Measurements from ENCODE around the gene DACT2.

Gene DACT2

DNA sequence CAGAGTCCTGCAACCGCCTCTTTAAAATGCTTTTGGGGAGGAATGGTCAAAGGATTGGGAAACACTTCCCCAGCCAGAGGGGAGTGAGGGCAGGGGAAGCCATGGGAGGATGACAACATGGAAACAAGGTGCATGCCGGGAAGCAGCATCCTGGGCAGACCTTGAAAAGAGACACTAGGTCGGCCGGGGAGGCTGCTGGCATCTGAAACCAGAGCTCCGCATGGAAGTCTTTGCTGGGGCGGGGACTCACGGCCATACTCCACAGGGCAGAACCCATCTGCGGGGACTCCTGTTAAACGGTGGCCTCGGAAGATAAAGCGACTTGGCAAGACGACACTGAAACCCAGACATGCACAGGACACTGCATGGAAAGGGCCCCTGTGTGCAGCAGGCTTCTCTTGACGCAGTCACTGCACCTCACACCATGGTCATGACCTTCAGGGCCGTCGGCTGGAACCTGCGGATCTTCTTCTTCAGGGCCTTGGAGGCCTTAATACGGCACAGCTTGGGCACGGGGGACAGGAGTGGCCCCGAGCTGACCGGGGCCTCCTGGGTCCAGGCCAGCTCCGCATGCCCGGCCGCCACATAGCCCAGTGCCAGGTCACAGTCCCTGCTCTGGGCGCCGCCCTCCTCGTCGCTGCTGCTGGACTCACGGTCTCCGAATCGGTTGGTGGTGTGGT is 12.4 kb downstream of the DACT2 start:
- Histone ChIP-seq H3K27ac (ENCODE audit: low read depth, low read length) (no peak overlapping the region), H2AK5ac (ENCODE audit: low read length) (no peak overlapping the region), H2BK15ac (replicated peaks; ENCODE audit: low read depth) (no peak overlapping the region), H2BK120ac (ENCODE audit: low read depth, low read length) (no peak overlapping the region), H3K79me1 (ENCODE audit: low read length) (no peaks in the 10 kb centered on the region), H3K4me1 (ENCODE audit: control insufficient read depth, low read depth, low read length) (peaks cover 2% of the 10 kb centered on the region), H3K4ac (ENCODE audit: low read depth, low read length) (no peak overlapping the region), H3K18ac (ENCODE audit: low read length) (no peak overlapping the region), H3K23ac (ENCODE audit: low read length) (no peak overlapping the region), H3K9ac (ENCODE audit: low read length) (no peak overlapping the region), H4K5ac (ENCODE audit: low read length) (no peak overlapping the region), H3K27me3 (ENCODE audit: insufficient read depth, low read length, poor library complexity) (no peaks in the 10 kb centered on the region), H3K4me3 (ENCODE audit: low read length) (no peak overlapping the region), H3K36me3 (ENCODE audit: control insufficient read depth, insufficient read depth, low read length) (no peaks in the 10 kb centered on the region), H2BK5ac (ENCODE audit: low read length) (no peak overlapping the region), H4K8ac (ENCODE audit: low read depth, low read length) (no peak overlapping the region), H3K4me2 (ENCODE audit: low read length) (no peak overlapping the region), H3K56ac (ENCODE audit: low read length) (no peak overlapping the region), H3K79me2 (ENCODE audit: control insufficient read depth, insufficient read depth, low read length) (no peaks in the 10 kb centered on the region)
- no CpG with 5 or more reads among the region's 30 CpGs for WGBS (ENCODE audit: extremely low coverage, insufficient coverage, low lambda C conversion rate)
- DNase-seq = no peak

DNA sequence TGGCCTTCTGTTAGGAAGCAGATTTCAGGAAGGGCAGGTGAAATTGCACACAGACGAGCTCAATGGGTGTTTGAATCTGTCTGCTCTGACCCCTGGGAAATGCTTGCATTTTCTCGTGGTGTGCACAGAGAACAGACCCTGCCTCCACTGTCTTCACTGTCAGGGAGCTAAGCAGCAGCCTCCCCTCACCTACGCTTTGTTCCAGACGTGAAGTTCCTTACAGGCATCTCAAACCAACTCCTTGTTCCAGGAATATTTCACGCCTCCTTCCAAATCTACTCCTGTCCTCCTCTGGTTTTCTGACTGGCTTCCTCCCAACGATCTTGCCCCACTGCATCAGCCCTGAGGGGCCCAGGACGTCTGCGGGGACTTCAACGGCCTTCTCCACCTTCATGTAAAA is 13.7 kb downstream of the DACT2 start:
- no peak overlapping the region for H2BK5ac ChIP-seq (ENCODE audit: low read length)
- H2BK15ac ChIP-seq (replicated peaks; ENCODE audit: low read depth) = no peak overlapping the region
- no CpG with 5 or more reads among the region's 9 CpGs for WGBS (ENCODE audit: extremely low coverage, insufficient coverage, low lambda C conversion rate)
- H3K79me1 ChIP-seq (ENCODE audit: low read length) = no peaks in the 10 kb centered on the region
- H3K27ac ChIP-seq (ENCODE audit: low read depth, low read length) = no peak overlapping the region
- peaks cover 8% of the 10 kb centered on the region for H3K4me1 ChIP-seq (ENCODE audit: control insufficient read depth, low read depth, low read length)
- no peak overlapping the region for H3K9ac ChIP-seq (ENCODE audit: low read length)
- no peaks in the 10 kb centered on the region for H3K79me2 ChIP-seq (ENCODE audit: control insufficient read depth, insufficient read depth, low read length)
- H3K36me3 ChIP-seq (ENCODE audit: control insufficient read depth, insufficient read depth, low read length) = no peaks in the 10 kb centered on the region
- H3K18ac ChIP-seq (ENCODE audit: low read length) = no peak overlapping the region
- no peak overlapping the region for H3K4me3 ChIP-seq (ENCODE audit: low read length)
- no peaks in the 10 kb centered on the region for H3K27me3 ChIP-seq (ENCODE audit: insufficient read depth, low read length, poor library complexity)
- H3K4me2 ChIP-seq (ENCODE audit: low read length) = no peak overlapping the region
- H2AK5ac ChIP-seq (ENCODE audit: low read length) = no peak overlapping the region
- no peak for DNase-seq
- H4K5ac ChIP-seq (ENCODE audit: low read length) = no peak overlapping the region
- H3K4ac ChIP-seq (ENCODE audit: low read depth, low read length) = no peak overlapping the region
- no peak overlapping the region for H3K23ac ChIP-seq (ENCODE audit: low read length)
- H2BK120ac ChIP-seq (ENCODE audit: low read depth, low read length) = no peak overlapping the region
- H4K8ac ChIP-seq (ENCODE audit: low read depth, low read length) = no peak overlapping the region
- no peak overlapping the region for H3K56ac ChIP-seq (ENCODE audit: low read length)

DNA sequence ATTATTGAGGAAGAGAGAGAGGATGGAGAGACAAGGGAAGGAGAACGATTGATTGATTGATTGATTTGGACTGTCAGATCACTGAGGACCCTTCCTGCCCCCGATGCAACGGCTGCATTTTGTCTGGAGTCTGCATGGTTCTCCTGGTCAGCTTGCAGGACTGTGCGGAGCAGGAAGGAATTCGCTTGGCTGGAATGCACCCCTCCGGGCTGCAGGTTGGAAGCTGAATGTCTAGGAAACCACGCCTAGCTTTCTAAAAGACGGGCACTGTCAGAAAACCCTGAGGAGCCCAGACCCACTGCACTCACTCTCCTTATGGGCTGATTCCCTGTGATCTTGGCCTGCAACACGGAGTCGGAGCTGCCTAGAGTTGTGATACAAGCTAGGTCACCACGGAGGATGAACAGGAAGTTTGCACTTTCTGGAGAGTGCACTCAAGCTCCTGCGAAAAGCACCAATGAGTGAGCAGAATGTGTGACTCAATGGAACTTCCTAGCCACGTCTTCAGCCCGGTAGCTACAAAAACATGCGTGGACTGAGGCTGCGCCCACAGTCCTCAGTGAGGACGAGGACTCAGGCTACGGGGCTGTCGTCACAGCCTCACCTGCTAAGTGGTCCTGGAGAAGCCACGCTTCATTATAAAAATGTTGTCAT is 14.4 kb downstream of the DACT2 start:
- DNase-seq = no peak
- no peak overlapping the region for H4K5ac ChIP-seq (ENCODE audit: low read length)
- peaks cover 8% of the 10 kb centered on the region for H3K4me1 ChIP-seq (ENCODE audit: control insufficient read depth, low read depth, low read length)
- no peaks in the 10 kb centered on the region for H3K36me3 ChIP-seq (ENCODE audit: control insufficient read depth, insufficient read depth, low read length)
- H3K18ac ChIP-seq (ENCODE audit: low read length) = no peak overlapping the region
- H3K4ac ChIP-seq (ENCODE audit: low read depth, low read length) = no peak overlapping the region
- no peak overlapping the region for H3K4me3 ChIP-seq (ENCODE audit: low read length)
- H3K79me1 ChIP-seq (ENCODE audit: low read length) = no peaks in the 10 kb centered on the region
- H3K9ac ChIP-seq (ENCODE audit: low read length) = no peak overlapping the region
- no CpG with 5 or more reads among the region's 20 CpGs for WGBS (ENCODE audit: extremely low coverage, insufficient coverage, low lambda C conversion rate)
- H3K79me2 ChIP-seq (ENCODE audit: control insufficient read depth, insufficient read depth, low read length) = no peaks in the 10 kb centered on the region
- H2BK5ac ChIP-seq (ENCODE audit: low read length) = no peak overlapping the region
- no peaks in the 10 kb centered on the region for H3K27me3 ChIP-seq (ENCODE audit: insufficient read depth, low read length, poor library complexity)
- no peak overlapping the region for H3K27ac ChIP-seq (ENCODE audit: low read depth, low read length)
- no peak overlapping the region for H2AK5ac ChIP-seq (ENCODE audit: low read length)
- H3K56ac ChIP-seq (ENCODE audit: low read length) = no peak overlapping the region
- no peak overlapping the region for H4K8ac ChIP-seq (ENCODE audit: low read depth, low read length)
- no peak overlapping the region for H2BK120ac ChIP-seq (ENCODE audit: low read depth, low read length)
- H3K4me2 ChIP-seq (ENCODE audit: low read length) = no peak overlapping the region
- H2BK15ac ChIP-seq (replicated peaks; ENCODE audit: low read depth) = no peak overlapping the region
- H3K23ac ChIP-seq (ENCODE audit: low read length) = no peak overlapping the region

DNA sequence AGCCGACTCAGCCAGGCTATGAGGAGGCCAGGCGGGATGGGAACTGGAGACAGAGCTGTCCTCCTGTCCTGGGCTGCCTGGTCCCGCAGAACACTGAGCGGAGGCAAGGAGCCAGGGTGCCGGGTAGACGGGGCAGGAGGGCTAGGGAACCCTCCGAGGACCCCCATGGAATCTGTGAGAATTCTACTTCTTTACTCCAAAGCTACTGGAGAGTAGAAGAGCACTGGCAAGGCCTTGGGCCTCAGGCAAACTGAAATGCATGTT is 14.9 kb downstream of the DACT2 start:
- Histone ChIP-seq H3K9ac (ENCODE audit: low read length) (no peak overlapping the region), H3K23ac (ENCODE audit: low read length) (no peak overlapping the region), H2BK120ac (ENCODE audit: low read depth, low read length) (no peak overlapping the region), H3K4me2 (ENCODE audit: low read length) (no peak overlapping the region), H4K5ac (ENCODE audit: low read length) (no peak overlapping the region), H3K18ac (ENCODE audit: low read length) (no peak overlapping the region), H3K4me1 (ENCODE audit: control insufficient read depth, low read depth, low read length) (peaks cover 8% of the 10 kb centered on the region), H2BK15ac (replicated peaks; ENCODE audit: low read depth) (no peak overlapping the region), H3K36me3 (ENCODE audit: control insufficient read depth, insufficient read depth, low read length) (no peaks in the 10 kb centered on the region), H3K79me1 (ENCODE audit: low read length) (no peaks in the 10 kb centered on the region), H3K79me2 (ENCODE audit: control insufficient read depth, insufficient read depth, low read length) (no peaks in the 10 kb centered on the region), H3K27me3 (ENCODE audit: insufficient read depth, low read length, poor library complexity) (no peaks in the 10 kb centered on the region), H3K4ac (ENCODE audit: low read depth, low read length) (no peak overlapping the region), H3K27ac (ENCODE audit: low read depth, low read length) (no peak overlapping the region), H2BK5ac (ENCODE audit: low read length) (no peak overlapping the region), H3K56ac (ENCODE audit: low read length) (no peak overlapping the region), H2AK5ac (ENCODE audit: low read length) (no peak overlapping the region), H3K4me3 (ENCODE audit: low read length) (no peak overlapping the region), H4K8ac (ENCODE audit: low read depth, low read length) (no peak overlapping the region)
- no CpG with 5 or more reads among the region's 7 CpGs for WGBS (ENCODE audit: extremely low coverage, insufficient coverage, low lambda C conversion rate)
- no peak for DNase-seq

DNA sequence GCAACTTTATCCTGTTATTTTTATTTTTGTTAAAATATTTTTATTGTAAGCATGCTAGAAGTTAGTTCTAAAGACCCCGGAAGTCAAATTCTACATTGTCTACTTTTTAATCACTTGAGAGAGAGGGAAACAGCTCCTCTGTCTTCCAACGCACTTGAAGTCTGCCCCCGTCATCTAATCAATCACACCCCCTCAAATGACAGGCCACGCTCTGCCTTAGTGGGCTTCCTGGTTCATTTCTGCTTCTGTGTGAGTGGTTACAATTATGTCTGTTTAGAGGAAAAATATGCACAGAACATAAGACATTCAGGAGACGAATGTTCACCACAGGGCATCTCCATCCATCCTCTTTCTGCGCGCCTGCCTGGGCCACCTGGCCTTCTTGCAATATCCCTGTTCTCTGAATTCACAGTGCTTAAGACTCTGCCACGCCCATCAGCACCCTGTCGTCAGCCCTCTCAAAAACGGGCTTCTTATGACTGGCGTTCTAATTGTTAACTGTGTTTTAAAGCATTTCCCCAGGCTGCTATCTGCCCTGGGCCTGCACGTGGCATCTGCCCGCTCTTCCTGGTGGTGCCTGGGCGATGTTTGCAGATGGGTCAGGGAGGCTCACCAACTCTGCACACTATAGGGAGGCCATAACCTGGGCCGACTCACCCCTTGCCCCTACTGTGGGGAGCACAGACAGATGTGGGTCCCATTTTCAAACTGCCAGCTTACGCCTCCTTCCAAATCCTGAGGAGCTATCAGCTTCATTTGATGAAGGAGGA is 15.4 kb downstream of the DACT2 start:
- no peaks in the 10 kb centered on the region for H3K79me1 ChIP-seq (ENCODE audit: low read length)
- no peaks in the 10 kb centered on the region for H3K79me2 ChIP-seq (ENCODE audit: control insufficient read depth, insufficient read depth, low read length)
- H3K23ac ChIP-seq (ENCODE audit: low read length) = no peak overlapping the region
- no peak overlapping the region for H3K27ac ChIP-seq (ENCODE audit: low read depth, low read length)
- H3K27me3 ChIP-seq (ENCODE audit: insufficient read depth, low read length, poor library complexity) = no peaks in the 10 kb centered on the region
- H3K4me2 ChIP-seq (ENCODE audit: low read length) = no peak overlapping the region
- no peak overlapping the region for H3K56ac ChIP-seq (ENCODE audit: low read length)
- no peak overlapping the region for H2BK5ac ChIP-seq (ENCODE audit: low read length)
- DNase-seq = no peak
- H3K4me1 ChIP-seq (ENCODE audit: control insufficient read depth, low read depth, low read length) = peaks cover 8% of the 10 kb centered on the region
- H3K4me3 ChIP-seq (ENCODE audit: low read length) = no peak overlapping the region
- H3K36me3 ChIP-seq (ENCODE audit: control insufficient read depth, insufficient read depth, low read length) = no peaks in the 10 kb centered on the region
- H4K8ac ChIP-seq (ENCODE audit: low read depth, low read length) = no peak overlapping the region
- H3K4ac ChIP-seq (ENCODE audit: low read depth, low read length) = no peak overlapping the region
- H3K18ac ChIP-seq (ENCODE audit: low read length) = no peak overlapping the region
- no CpG with 5 or more reads among the region's 16 CpGs for WGBS (ENCODE audit: extremely low coverage, insufficient coverage, low lambda C conversion rate)
- H2BK120ac ChIP-seq (ENCODE audit: low read depth, low read length) = no peak overlapping the region
- H2AK5ac ChIP-seq (ENCODE audit: low read length) = no peak overlapping the region
- no peak overlapping the region for H2BK15ac ChIP-seq (replicated peaks; ENCODE audit: low read depth)
- H3K9ac ChIP-seq (ENCODE audit: low read length) = no peak overlapping the region
- H4K5ac ChIP-seq (ENCODE audit: low read length) = no peak overlapping the region

Data from mesendoderm (in vitro differentiated cells).